GM10847 (cell line): Measurements from ENCODE around the gene BARD1.

ENCODE experiments used
- POLR2A ChIP-seq: IDR thresholded peaks from 2 replicates; pipeline ENCODE4 v1.6.1; 2011; ENCODE audit not compliant: insufficient read length; ENCODE audit errors: extremely low read depth

BARD1 gene

DNA sequence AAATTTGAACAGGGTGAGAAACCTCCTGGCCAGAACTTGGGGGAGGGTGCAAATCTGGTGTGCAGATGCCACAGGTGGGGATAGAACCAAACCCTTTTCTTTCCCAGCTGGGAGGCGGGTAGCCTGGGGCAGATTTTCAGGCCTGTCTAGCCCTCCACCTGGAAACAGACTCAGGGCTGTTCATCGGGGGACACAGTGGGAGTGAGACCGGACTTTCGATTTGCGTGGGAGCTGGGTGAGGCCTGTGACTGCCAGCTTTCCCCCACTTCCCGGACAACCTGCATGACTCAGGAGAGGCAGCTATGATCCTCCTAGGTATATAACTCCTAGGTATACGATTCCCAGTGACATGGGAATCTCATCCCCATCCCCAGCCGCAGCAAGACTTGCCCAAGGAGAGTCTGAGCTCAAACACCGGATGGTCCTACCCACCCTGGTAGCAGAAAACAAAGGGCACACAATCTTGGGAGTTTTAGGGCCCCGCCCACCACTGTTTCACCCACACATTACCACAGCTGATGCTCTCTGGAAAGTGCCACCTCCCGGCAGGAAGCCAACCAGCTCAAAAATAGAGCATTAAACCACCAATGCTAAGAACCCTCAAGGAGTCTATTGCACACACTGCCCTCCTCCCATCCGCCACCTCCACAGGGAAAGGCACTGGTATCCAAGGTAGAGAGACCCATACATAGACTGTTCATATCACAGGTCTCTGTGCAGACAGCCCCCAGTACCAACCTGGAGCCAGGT, 92.5 kb downstream of the BARD1 start:
- TF ChIP-seq POLR2A: no peak

DNA sequence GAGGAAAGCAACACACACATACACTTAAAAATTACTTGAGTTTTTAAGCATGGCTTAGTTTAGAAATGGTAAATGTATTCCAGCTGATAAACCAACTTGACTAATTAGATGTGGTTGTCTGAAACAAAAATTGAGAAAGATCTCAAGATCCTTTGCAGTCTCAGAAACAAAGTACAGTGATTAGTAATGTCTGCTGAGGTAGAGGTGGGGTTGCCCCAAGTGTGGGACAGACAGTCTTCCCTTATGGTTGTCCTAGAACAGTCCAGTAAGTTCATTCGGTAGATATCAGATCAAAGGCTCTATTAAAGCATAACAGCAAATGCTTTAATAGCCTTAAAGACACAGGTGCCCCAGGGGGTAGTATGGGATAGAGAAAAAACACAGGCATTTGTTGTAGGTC, 94.5 kb downstream of the BARD1 start:
- no peak for TF ChIP-seq POLR2A

GRCh38 chr2:214713080-214713830, 96.2 kb downstream of the BARD1 start:
- TF ChIP-seq POLR2A: no peak

DNA sequence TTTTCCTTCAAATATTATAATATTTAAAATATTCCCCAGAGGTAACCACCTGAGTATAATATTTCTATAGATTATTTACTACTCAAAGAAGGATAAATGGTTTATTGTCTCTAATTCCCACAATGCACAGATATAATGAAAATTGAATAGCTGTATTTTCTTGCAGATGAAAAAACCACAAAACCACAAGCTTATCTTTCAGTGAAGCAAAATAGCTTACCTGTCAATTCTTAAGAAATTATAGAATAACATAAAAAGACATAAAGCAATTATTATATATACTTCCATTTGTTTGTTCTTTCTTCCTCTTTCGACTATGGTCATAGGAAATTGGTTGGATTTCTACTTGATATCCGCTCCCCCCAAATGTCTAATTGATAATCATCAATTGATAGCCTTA, 98.8 kb downstream of the BARD1 start:
- no peak for TF ChIP-seq POLR2A

- TF ChIP-seq POLR2A: no peak
These were observed 102.5 kb downstream of the BARD1 start for GRCh38 chr2:214706986-214707385.

DNA sequence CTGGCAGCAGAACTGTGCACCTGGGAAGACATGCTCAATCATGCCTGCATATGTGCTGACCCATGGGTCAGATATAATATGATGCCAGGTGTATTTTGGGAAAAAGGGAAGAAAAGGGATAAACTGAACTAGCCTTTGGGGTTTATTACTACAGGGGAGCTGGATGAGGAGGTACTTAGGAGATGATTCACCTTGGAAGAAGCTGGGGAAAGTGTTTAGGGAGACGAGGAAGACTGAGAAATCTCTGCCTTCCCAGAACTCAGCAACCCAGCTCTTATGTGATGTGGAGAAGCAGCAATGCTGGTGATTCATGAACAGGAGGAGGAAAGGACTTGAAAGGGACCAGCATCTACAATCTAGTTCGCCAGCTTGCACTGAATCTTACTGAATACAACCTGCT, 110.2 kb downstream of the BARD1 start:
- no peak for TF ChIP-seq POLR2A

GRCh38 chr2:214696681-214697080, 112.8 kb downstream of the BARD1 start:
- TF ChIP-seq POLR2A: no peak

GRCh38 chr2:214695789-214696188, 113.7 kb downstream of the BARD1 start:
- no peak for TF ChIP-seq POLR2A

GRCh38 chr2:214679736-214680135, 129.7 kb downstream of the BARD1 start:
- no peak for TF ChIP-seq POLR2A

DNA sequence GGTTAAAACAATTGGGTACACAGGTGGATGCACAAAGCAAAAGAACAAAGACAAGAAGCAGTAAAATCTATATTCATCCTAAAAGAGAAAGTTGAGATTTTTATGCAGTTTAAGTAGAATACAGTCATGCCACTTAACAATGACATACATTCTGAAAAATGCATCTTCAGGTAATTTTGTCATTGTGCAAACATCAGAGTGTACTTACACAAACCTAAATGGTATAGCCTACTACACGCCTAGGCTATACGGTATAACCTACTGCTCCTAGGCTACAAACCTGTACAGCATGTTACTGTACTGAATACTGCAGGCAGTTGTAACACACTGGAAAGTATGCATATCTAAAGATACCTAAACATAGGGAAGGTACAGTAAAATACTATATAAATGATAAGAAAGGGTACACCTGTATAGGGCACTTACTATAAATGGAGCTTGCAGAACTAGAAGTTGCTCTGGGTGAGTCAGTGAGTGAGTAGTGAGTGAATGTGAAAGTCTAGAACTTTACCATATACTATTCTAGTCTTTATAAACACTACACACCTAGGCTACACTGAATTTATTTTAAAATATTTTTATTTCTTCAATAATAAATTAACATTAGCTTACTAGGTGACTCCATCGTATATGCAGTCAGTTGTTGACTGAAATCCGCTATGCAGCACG, 132.9 kb downstream of the BARD1 start:
- TF ChIP-seq POLR2A: no peak
